Activated T-helper 2 cell treated with anti-CD3 and anti-CD28 coated beads, Interferon-gamma antibody, Interleukin-2, Interleukin-4, amounts not matched to agents 10 μg/mL and 5 μg/mL and 100 μg/mL, durations not matched to agents 14 hours and 24 hours and 36 hours (primary cell): ENCODE data around the gene ZNF780B. TPM values are rescaled to one million over a fixed set of nuclear protein-coding genes. Genes with fewer than 3 reads are reported as not detected.

Experiments
- DNase-seq: peaks from one replicate; pipeline ENCODE4 v3.0.0; 2021; ENCODE audit warnings: low spot score
- H3K27ac Mint-ChIP-seq: one replicate; pipeline ENCODE4 v1.8.0; 2021; ENCODE audit warnings: mixed read lengths
- H3K27me3 Mint-ChIP-seq: one replicate; pipeline ENCODE4 v1.8.0; 2021; ENCODE audit warnings: low read depth, mixed read lengths
- H3K36me3 Mint-ChIP-seq: one replicate; pipeline ENCODE4 v1.8.0; 2021; ENCODE audit warnings: low read depth, mixed read lengths
- H3K4me1 Mint-ChIP-seq: one replicate; pipeline ENCODE4 v1.8.0; 2021; ENCODE audit warnings: low read depth, mixed read lengths
- H3K4me3 Mint-ChIP-seq: one replicate; pipeline ENCODE4 v1.8.0; 2021; ENCODE audit warnings: low read depth, mild to moderate bottlenecking, moderate library complexity, mixed read lengths
- H3K9me3 Mint-ChIP-seq: one replicate; pipeline ENCODE4 v1.8.0; 2021; ENCODE audit warnings: mixed read lengths
- intact Hi-C: fragments of 100-400 bp; cut with micrococcal nuclease; formaldehyde crosslinking; loops from one replicate; pipeline ENCODE4 v1.15.1; 2023
- total RNA-seq: library from RNA; stranded (reverse); gene quantifications from 2 replicates; pipeline ENCODE4 v1.2.3, GENCODE V29; 2022

The ZNF780B gene
- total RNA-seq, 1 donor from 2014 or later: 20.5 TPM

DNA sequence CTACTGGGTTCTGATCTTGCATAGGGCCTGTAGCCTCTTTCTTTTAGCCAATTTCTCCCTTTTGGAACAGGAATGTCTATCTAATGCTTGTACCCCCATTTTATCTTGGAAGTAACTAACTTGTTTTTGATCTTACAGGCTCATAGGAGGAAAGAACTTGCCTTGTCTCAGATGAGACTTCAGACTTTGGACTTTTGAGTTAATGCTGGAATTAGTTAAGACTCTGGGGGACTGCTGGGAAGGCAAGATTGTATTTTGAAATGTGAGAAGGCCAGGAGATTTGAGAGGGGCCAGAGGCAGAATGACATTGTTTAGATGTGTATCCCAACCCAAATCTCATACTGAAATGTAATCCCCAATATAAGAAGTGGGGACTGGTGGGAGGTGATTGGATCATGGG, 61.7 kb downstream of the ZNF780B start:
- Mint-ChIP-seq H3K36me3 (peaks cover 63% of the 10 kb centered on the region), H3K4me1 (peaks cover 33% of the 10 kb centered on the region), H3K27me3 (no peaks in the 10 kb centered on the region), H3K27ac (no peak overlapping the region), H3K9me3 (peaks cover 21% of the 10 kb centered on the region), H3K4me3 (no peak overlapping the region)
- intact Hi-C loops: no loop called here
- no peak for DNase-seq

DNA sequence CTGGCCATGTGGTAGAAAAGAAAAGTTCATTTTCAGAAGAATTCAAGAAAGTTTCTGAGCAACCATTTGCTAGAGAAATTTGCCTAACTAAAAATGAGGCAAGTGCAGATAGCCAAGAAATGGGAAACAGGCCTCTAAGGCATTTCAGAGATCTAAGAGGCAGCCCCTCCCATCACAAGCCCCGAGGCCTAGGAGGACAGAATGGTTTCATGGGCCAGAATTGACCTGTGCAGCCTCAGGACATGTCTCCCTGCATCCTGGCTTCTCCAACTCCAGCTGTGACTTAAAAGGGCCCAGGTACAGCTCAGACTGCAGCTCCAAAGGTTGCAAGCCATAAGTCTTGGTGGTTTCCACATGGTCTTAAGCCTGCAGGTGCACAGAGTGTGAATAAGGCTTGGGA, 62.4 kb downstream of the ZNF780B start:
- H3K27me3 Mint-ChIP-seq: no peaks in the 10 kb centered on the region
- no peak overlapping the region for H3K4me3 Mint-ChIP-seq
- no peak overlapping the region for H3K27ac Mint-ChIP-seq
- peaks cover 33% of the 10 kb centered on the region for H3K4me1 Mint-ChIP-seq
- H3K9me3 Mint-ChIP-seq: peaks cover 24% of the 10 kb centered on the region
- intact Hi-C loops: no loop called here
- no peak for DNase-seq
- peaks cover 66% of the 10 kb centered on the region for H3K36me3 Mint-ChIP-seq

DNA sequence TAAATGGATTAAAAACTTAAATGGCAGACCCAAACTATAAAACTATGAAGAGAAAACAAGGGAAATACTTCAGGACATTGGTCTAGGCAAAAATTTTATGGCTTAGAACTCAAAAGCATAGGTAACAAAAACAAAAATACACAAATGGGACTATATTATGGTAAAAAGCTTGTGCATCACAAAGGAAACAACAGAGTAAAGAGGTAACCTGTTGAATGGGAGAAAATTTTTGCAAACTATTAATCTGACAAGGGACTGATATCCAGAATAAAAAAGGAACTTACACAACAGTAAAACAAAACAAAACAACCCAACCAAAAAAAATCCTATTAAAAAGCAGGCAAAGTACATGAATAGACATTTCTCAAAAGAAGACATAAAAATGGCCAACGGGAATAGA, 68.4 kb downstream of the ZNF780B start:
- Mint-ChIP-seq H3K36me3 (peaks cover 82% of the 10 kb centered on the region), H3K9me3 (peaks cover 48% of the 10 kb centered on the region), H3K27me3 (no peaks in the 10 kb centered on the region), H3K4me3 (no peak overlapping the region), H3K27ac (no peak overlapping the region), H3K4me1 (peaks cover 7% of the 10 kb centered on the region)
- intact Hi-C loops: no loop called here
- no peak for DNase-seq

DNA sequence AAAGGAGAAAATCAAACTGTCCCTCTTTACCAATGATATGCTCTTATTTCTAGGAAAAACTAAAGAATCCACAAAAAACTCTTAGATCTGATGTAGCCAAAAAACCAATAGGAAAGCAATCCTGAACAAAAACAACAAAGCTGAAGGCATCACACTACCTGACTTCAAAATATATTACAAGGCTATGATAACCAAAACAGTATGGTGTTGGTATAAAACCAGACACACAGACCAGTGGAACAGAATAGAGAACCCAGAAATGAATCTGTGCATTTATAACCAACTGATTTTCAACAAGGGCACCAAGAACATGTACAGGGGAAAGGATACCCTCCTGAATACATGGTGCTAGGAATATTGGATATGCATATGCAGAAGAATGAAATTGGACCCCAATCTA, 68.9 kb downstream of the ZNF780B start:
- intact Hi-C loops: no loop called here
- no peak for DNase-seq
- H3K27me3 Mint-ChIP-seq: no peaks in the 10 kb centered on the region
- peaks cover 49% of the 10 kb centered on the region for H3K9me3 Mint-ChIP-seq
- no peak overlapping the region for H3K4me3 Mint-ChIP-seq
- peaks cover 6% of the 10 kb centered on the region for H3K4me1 Mint-ChIP-seq
- H3K36me3 Mint-ChIP-seq: peaks cover 82% of the 10 kb centered on the region
- H3K27ac Mint-ChIP-seq: no peak overlapping the region

DNA sequence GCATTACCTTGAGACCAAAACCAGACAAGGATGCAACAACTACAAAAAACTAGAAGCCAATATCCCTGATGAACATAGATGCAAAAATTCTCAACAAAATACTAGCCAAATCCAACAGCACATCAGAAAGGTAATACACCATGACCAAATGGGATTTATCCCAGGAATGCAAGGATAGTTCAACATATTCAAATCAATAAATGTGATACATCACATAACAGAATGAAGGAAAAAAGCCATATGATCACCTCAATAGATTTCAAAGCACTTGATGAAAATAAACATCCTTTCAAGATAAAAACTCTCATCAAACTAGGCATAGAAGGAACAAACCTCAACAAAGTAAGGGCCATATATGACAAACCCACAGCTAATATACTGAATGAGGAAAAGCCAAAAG, 69.4 kb downstream of the ZNF780B start:
- H3K4me3 Mint-ChIP-seq: no peak overlapping the region
- intact Hi-C loops: no loop called here
- no peak for DNase-seq
- H3K36me3 Mint-ChIP-seq: peaks cover 85% of the 10 kb centered on the region
- no peak overlapping the region for H3K27ac Mint-ChIP-seq
- H3K9me3 Mint-ChIP-seq: peaks cover 49% of the 10 kb centered on the region
- no peaks in the 10 kb centered on the region for H3K27me3 Mint-ChIP-seq
- peaks cover 4% of the 10 kb centered on the region for H3K4me1 Mint-ChIP-seq

DNA sequence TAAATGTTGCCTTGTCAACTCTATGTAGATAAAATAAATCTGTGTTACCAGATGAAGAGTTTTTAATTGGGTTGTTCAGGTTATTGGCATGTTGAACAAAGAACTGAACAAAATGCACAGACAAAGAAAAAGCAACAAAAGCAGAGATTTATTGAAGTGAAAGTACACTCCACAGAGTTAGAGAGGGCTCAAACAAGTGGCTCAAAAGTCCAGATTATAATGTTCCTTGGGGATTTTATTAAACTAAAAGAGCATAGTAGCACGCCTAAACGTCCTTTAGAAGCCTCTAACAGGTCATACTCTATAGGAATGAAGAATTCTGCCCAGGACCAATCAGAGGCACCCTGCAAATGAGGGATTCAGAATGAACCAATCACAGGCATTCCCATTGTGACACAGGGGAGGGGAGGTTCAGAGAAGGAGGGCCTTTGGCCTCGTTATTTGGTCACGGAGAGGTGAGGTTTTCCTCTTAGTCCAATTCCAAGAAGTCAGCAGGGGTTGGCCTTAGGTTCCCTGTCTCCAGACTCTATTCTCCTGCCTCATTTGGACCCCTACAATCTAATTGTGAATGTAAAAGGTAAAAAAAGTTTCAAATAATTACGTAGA, 72.2 kb downstream of the ZNF780B start:
- DNase-seq: no peak
- H3K27me3 Mint-ChIP-seq: no peaks in the 10 kb centered on the region
- intact Hi-C loops: no loop called here
- no peak overlapping the region for H3K27ac Mint-ChIP-seq
- H3K4me1 Mint-ChIP-seq: peaks cover 3% of the 10 kb centered on the region
- peaks cover 94% of the 10 kb centered on the region for H3K36me3 Mint-ChIP-seq
- no peak overlapping the region for H3K4me3 Mint-ChIP-seq
- peaks cover 47% of the 10 kb centered on the region for H3K9me3 Mint-ChIP-seq

DNA sequence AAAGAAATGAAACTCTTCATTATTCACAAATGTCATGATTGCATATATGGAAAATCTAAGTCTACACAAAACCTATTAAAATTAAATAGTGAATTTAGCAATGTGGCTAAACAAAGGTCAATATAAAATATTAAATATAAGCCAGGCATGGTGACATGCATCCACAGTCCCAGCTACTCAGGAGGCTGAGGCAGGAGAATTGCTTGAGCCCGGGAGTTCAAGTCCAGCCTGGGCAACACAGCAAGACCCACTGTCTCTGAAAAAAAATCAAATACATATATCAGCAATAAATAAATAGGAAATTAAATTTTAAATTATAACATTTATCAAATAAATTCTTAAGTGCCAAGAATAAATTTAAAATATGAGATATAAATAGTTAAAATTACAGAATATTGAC, 73.1 kb downstream of the ZNF780B start:
- peaks cover 96% of the 10 kb centered on the region for H3K36me3 Mint-ChIP-seq
- H3K27me3 Mint-ChIP-seq: no peaks in the 10 kb centered on the region
- H3K27ac Mint-ChIP-seq: no peak overlapping the region
- intact Hi-C loops: no loop called here
- no peak for DNase-seq
- peaks cover 46% of the 10 kb centered on the region for H3K9me3 Mint-ChIP-seq
- no peak overlapping the region for H3K4me3 Mint-ChIP-seq
- peaks cover 3% of the 10 kb centered on the region for H3K4me1 Mint-ChIP-seq

Other genes with a start within 250 kb of the ZNF780B start
- gene DYRK1B, start 222.1 kb downstream of the ZNF780B start, total RNA-seq: 6.7 and 7.3 TPM in 2 replicates
- gene FBL, start 209.9 kb downstream of the ZNF780B start, total RNA-seq: 522 and 547 TPM in 2 replicates
- gene FCGBP, start 121.6 kb downstream of the ZNF780B start, total RNA-seq: 2.4 and 2.5 TPM in 2 replicates
- 169 and 174 TPM in 2 replicates for gene PSMC4, start 85.1 kb downstream of the ZNF780B start, total RNA-seq
- gene ZNF546, start 59.2 kb downstream of the ZNF780B start, total RNA-seq: 4.6 and 5.2 TPM in 2 replicates
- 19.9 and 21.3 TPM in 2 replicates for gene ZNF780A, start 34.7 kb upstream of the ZNF780B start, total RNA-seq
- gene MAP3K10, start 135.2 kb upstream of the ZNF780B start, total RNA-seq: 20.0 and 21.7 TPM in 2 replicates
- gene TTC9B, start 162.2 kb upstream of the ZNF780B start, total RNA-seq: not detected in 2 replicates
- gene CCNP, start 170.5 kb upstream of the ZNF780B start, total RNA-seq: 0.25 TPM in 1 of 2 replicates, not detected in the other
- gene AKT2, start 229.1 kb upstream of the ZNF780B start, total RNA-seq: 148 and 149 TPM in 2 replicates